ENCODE data around the gene SLC22A8.
"Not testable (repeated sequence)": the region's sequence is repeated elsewhere in the genome, so short reads cannot be mapped to it uniquely, and the experiment has no call there.

SLC22A8 gene

GRCh38 chr11:62948765-62949320 lies 66.8 kb downstream of the SLC22A8 start:
- H3K27ac ChIP-seq = no peak overlapping the region
- intact Hi-C loops (cut with DNase I; ENCODE audit: low total_unique reads) = no loop called here

GRCh38 chr11:62945538-62945937 lies 70.1 kb downstream of the SLC22A8 start:
- H3K27ac ChIP-seq; H3K9me3 ChIP-seq; H3K4me3 ChIP-seq; intact Hi-C loops (cut with DNase I; ENCODE audit: low total_unique reads); H3K27me3 ChIP-seq; DNase-seq; H3K4me1 ChIP-seq; H3K36me3 ChIP-seq: not testable (repeated sequence)

More at GRCh38 chr11:62948765-62949320, 66.8 kb downstream of the SLC22A8 start:
- Histone ChIP-seq H3K36me3 (no peaks in the 10 kb centered on the region), H3K9me3 (no peaks in the 10 kb centered on the region), H3K27me3 (no peaks in the 10 kb centered on the region), H3K4me3 (no peak overlapping the region), H3K4me1 (no peaks in the 10 kb centered on the region)
- no peak for TF ChIP-seq CTCF (IDR thresholded peaks at IDR 0.05)
- no peak for DNase-seq
